Superior temporal gyrus (tissue), 1 donor: ENCODE measurements around the gene LRMDA.
"Not testable (repeated sequence)": the region's sequence is repeated elsewhere in the genome, so short reads cannot be mapped to it uniquely, and the experiment has no call there.

Experiments used
- DNase-seq: peaks from one replicate; pipeline ENCODE4 v3.0.0-alpha.2; 2016; ENCODE audit errors: extremely low spot score

LRMDA gene

GRCh38 chr10:76492026-76492425 lies 1060.6 kb downstream of the LRMDA start:
- no peak for DNase-seq

DNA sequence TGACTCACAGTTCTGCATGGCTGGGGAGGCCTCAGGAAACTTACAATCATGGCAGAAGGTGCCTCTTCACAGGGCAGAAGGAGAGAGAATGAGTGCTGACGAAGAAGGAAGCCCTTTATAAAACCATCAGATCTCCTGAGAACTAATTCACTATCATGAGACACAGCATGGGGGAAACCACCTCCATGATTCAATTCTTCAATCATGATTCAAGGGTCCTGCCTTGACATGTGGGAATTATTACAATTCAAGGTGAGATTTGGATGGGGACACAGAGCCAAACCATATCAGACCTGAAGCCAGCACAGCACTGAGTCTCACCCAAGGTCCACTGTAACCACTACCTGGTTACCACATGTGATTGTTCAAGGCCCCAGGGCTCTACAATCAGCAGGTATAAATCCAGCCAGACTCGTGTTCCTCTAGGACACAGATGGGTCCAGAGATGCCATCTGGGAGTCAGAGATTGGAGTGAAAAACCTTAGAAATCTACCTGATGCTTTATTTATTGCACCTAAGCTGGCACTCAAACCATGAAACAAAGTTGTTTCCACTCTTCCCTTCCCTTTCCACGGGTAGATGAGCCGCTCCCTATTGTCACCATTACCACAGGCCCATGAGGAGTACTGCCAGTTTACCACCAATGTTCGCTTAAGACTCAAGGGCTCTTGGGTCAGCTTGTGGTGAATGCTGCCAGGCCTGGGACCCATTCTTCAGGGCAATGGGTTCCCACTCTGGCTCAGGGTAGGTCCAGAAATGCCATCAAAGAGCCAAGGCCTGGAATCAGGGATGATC lies 1061.5 kb downstream of the LRMDA start:
- DNase-seq: no peak

DNA sequence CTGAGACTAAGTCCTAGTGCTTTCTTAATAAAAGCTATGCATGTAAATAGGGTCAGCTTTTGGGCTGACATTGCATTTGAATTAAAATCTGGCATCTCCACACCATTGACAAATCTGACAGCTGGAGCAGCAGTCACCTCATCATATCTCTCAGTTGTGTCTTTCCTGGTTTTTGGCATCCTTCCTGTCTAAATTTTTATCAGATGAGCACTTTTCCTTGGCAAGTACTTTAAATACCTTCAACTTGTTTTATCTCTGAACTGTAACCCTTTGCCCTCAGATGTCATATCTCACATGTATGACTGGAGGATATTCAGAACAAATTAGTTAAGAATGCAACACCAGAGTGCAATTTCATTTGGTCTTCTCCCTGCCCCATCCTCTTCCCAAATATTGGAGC lies 1066.2 kb downstream of the LRMDA start:
- no peak for DNase-seq

- no peak for DNase-seq
These were observed 1073.4 kb downstream of the LRMDA start for GRCh38 chr10:76504823-76505222.

GRCh38 chr10:76509446-76509845 lies 1078.0 kb downstream of the LRMDA start:
- DNase-seq: no peak

DNA sequence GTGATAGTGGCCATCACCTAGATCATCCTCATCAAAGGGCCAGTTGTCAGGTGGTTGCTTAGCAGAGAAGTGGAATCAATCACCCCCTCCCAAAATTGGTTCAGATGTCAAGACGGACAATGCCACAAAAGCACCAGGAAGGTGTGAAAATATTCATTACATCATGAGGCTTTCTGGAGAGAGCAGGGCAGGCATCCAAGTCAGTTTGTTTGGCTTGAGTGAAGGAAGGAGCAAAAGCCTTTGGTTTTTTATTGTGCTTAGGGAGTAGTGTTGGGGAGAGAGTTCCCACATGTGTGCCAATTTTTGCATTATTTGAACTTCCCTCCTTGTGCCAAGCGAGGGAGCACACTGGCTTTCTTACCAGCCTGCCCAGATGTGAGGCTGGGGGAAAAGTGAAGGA lies 1082.9 kb downstream of the LRMDA start:
- no peak for DNase-seq

DNA sequence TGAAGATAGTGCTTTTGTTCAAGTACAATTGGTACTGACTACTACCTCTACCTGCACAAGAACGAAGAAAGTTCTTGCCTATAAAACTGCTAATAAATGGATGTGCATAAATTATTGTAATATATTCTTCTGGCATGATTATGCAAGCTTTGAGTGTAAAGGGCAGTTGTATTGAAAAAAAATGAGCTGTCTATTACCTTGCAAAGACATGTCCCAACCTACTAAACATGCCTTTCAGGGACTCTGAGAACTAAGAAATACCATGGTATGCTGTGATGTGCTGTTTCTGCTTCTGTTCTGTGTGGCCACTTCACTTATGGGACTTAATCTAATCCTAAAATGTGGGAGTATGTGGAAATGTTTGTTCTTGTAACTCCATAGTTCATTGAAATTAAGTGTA lies 1083.4 kb downstream of the LRMDA start:
- DNase-seq: no peak

GRCh38 chr10:76522547-76522946 lies 1091.1 kb downstream of the LRMDA start:
- DNase-seq: no peak

DNA sequence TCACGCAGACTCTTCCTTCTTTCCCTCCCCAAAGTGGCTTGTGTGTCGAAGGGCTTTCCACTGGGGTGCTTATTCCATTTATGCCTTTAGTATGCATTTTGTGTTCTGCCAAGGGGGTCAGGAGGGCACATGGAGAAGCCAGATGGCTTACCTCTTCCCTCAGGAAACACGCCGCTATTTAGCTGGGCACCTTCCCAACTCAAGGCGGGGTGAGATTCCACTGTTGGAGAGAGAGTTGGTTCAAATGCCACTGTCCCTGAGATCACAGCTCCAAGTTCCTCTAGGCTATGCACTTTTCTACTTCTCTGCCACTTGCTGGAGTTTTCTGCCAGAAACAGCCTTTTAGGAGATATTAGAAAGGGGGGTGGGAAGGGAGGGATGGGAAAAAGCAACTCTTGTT lies 1091.8 kb downstream of the LRMDA start:
- DNase-seq: no peak

- DNase-seq: no peak
These were observed 1092.4 kb downstream of the LRMDA start for GRCh38 chr10:76523791-76524351.

GRCh38 chr10:76526833-76527232 lies 1095.4 kb downstream of the LRMDA start:
- DNase-seq: not testable (repeated sequence)

GRCh38 chr10:76540331-76540730 lies 1108.9 kb downstream of the LRMDA start:
- DNase-seq: no peak

DNA sequence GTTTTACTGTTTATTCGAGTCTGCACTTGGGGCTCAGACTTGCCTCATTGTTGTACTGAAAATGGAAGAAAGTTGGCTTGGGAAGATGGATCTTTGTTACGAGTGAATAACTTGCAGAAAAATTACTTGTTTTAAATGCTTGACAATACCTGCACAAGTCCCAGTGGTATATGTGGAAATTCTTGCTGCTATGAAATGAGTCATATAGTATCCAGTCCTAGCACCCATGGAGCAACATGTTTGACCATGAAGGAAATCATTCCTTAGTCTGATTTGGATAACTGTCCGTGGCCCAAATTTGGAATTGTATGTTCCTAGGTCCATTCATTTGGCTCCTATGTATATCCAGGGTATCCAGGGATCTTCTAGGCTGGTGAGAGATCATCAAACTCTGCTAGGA lies 1109.4 kb downstream of the LRMDA start:
- no peak for DNase-seq

- no peak for DNase-seq
These were observed 1110.4 kb downstream of the LRMDA start for GRCh38 chr10:76541852-76542251.

DNA sequence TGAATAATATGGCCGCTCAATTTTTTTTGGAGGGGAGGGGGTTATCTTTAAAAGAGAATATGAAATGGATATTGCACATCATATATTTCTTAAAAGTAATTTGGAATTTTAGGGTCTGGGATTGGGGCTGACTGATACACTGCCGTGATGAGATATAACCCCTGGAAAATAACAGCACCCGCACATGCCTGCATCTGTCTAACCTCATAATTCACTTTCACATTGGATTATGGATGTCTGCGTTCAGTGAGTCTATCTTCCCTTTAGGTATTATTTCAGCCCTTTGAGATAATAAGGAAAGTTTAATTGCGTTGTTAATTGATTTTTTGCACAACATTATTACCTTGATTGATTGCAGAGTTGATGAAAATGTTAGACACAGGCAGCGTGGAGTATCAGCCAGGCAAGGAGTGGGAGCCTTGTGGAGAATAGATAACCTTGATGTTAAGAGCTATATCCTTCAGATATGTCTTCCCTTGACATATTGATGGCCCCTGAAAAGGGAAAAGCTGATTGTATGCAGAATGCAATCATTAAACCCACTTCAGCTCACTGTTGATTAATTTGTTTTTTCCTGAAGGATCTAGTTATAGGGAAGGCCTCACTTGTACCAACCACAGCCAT lies 1111.0 kb downstream of the LRMDA start:
- DNase-seq: no peak

GRCh38 chr10:76543655-76544054 lies 1112.2 kb downstream of the LRMDA start:
- no peak for DNase-seq

GRCh38 chr10:76544789-76545188 lies 1113.4 kb downstream of the LRMDA start:
- DNase-seq: no peak

GRCh38 chr10:76546411-76546810 lies 1115.0 kb downstream of the LRMDA start:
- no peak for DNase-seq

GRCh38 chr10:76547352-76547972 lies 1116.0 kb downstream of the LRMDA start:
- peak; percentile 91 for DNase-seq

DNA sequence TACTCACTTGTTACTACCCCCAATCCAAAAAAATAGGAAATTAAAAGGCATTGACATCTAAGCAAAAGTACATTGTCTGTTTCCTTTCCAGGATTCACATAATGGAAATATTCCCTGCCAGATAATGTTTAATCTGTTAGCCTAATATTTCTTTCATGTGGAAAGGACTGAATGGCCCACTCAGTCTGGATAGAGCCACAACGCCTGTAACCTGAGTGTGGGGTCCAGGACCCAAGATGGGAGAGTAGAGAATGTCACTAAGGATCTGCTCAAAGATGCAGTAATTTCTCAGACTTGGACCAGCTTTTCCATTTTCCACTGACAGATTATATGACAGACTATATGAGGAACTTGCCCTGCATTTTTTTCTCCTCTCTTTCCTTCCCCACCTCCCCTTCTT lies 1117.3 kb downstream of the LRMDA start:
- DNase-seq: no peak

DNA sequence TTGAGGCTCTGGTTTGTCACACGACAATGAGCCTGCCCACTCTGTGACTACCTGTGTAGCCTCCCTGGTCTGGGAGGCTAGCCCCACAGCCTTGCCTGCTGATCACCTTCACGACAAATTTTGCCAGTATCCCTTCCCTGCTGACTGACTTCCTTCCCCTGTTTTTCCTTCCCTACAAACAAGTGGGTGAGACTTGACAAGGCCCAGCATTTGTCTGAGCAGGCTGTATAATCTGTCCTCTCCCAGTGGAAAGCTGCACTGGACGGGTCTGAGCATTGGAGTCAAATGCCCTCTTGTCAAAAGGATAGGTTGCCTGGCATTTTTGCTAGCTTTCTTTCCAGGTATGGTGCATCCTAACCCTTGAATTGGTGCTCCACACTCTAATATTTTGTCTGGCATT lies 1117.7 kb downstream of the LRMDA start:
- no peak for DNase-seq

DNA sequence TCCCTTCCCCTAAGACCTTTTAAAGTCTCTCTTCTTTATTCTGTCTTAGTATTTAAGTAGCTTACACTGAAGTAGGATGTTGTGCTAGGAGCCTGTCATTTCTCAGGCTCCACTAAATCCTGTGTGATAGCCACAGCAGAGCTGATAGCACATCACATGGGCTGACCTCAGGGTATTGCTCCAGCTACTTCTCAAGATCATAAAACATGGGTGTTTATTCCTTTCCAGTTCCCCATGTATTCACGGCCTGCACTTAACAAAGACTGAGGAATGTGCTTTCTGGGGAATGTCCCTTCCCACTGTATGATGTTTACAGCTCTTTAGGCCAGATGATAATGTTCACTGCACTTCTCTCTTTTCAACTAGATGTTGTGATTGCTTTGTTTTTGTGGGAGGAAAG lies 1119.4 kb downstream of the LRMDA start:
- DNase-seq: no peak
